IMR-90 (cell line): ENCODE results near the gene OSBPL8. TPM values are rescaled to one million over a fixed set of nuclear protein-coding genes. Genes with fewer than 3 reads are reported as not detected.

ENCODE experiments used
- ATAC-seq: fragments of 200-7000 bp; cut with Tn5 transposase; 2 replicates; pipeline ENCODE4 v1.9.1; 2020; ENCODE audit warnings: low read depth, mild to moderate bottlenecking, moderate library complexity
- BruUV-seq: library from RNA; stranded (reverse); fragments of 400-500 nt; replicated peaks from 2 replicates; lab custom pipeline; 2021; lab: Mats Ljungman, UMichigan
- CTCF ChIA-PET: fragments of 300-600 bp; formaldehyde crosslinking; extraction: SDS; loops from one replicate; lab custom pipeline; 2021; ENCODE audit warnings: antibody characterized with exemption; lab: Yijun Ruan, JAX
- POLR2A ChIA-PET: fragments of 300-600 bp; sonication (Branson Sonifier 250); formaldehyde crosslinking; loops from one replicate; lab custom pipeline; 2022; ENCODE audit warnings: antibody characterized with exemption; ENCODE audit not compliant: unreplicated experiment; lab: Charles Lee
- DNase-seq: peaks from one replicate; pipeline ENCODE4 v3.0.0; 2013
- H2AFZ ChIP-seq: replicated peaks from 2 replicates; pipeline ENCODE3; 2013; ENCODE audit warnings: low read length, mild to moderate bottlenecking; ENCODE audit not compliant: poor library complexity
- H2AK5ac ChIP-seq: 2 replicates; pipeline ENCODE4 v1.6.1; 2013; ENCODE audit warnings: low read depth, low read length, inconsistent platforms
- H2AK9ac ChIP-seq: replicated peaks from 2 replicates; pipeline ENCODE3; 2013; ENCODE audit warnings: mild to moderate bottlenecking, low read depth, low read length, moderate library complexity; ENCODE audit not compliant: poor library complexity
- H2BK120ac ChIP-seq: 2 replicates; pipeline ENCODE4 v1.6.1; 2013; ENCODE audit warnings: low read depth, low read length, inconsistent platforms
- H2BK15ac ChIP-seq: 3 replicates; pipeline ENCODE4 v1.6.1; 2013; ENCODE audit warnings: low read depth, low read length, inconsistent platforms
- H2BK20ac ChIP-seq: 2 replicates; pipeline ENCODE4 v1.6.1; 2013; ENCODE audit warnings: low read depth, mild to moderate bottlenecking, inconsistent platforms, low read length, moderate library complexity
- H2BK5ac ChIP-seq: 2 replicates; pipeline ENCODE4 v1.6.1; 2013; ENCODE audit warnings: mild to moderate bottlenecking, low read depth, low read length, inconsistent platforms; ENCODE audit not compliant: poor library complexity, severe bottlenecking
- H3K14ac ChIP-seq: replicated peaks from 2 replicates; pipeline ENCODE4 v1.6.1; 2013; ENCODE audit warnings: low read depth, low read length, inconsistent platforms
- H3K18ac ChIP-seq: 2 replicates; pipeline ENCODE4 v1.6.1; 2013; ENCODE audit warnings: low read depth, low read length, control low read depth
- H3K23ac ChIP-seq: 2 replicates; pipeline ENCODE4 v1.6.1; 2013; ENCODE audit warnings: low read depth, low read length, inconsistent platforms
- H3K27ac ChIP-seq: 2 replicates; pipeline ENCODE4 v1.5.1; 2013; ENCODE audit warnings: mild to moderate bottlenecking, control low read depth, low read length; ENCODE audit not compliant: insufficient read depth
- H3K27me3 ChIP-seq: 2 replicates; pipeline ENCODE4 v1.6.1; 2013; ENCODE audit warnings: low read length; ENCODE audit not compliant: control insufficient read depth, insufficient read depth
- H3K36me3 ChIP-seq: 2 replicates; pipeline ENCODE4 v1.6.1; 2013; ENCODE audit warnings: low read length, mixed read lengths; ENCODE audit not compliant: control insufficient read depth, insufficient read depth
- H3K4ac ChIP-seq: 2 replicates; pipeline ENCODE4 v1.6.1; 2013; ENCODE audit warnings: low read depth, low read length, inconsistent platforms
- H3K4me1 ChIP-seq: 2 replicates; pipeline ENCODE4 v1.6.1; 2013; ENCODE audit warnings: low read length, mixed read lengths; ENCODE audit not compliant: control insufficient read depth, insufficient read depth
- H3K4me2 ChIP-seq: 2 replicates; pipeline ENCODE4 v1.6.1; 2013; ENCODE audit warnings: low read depth, mild to moderate bottlenecking, control low read depth, low read length, moderate library complexity
- H3K4me3 ChIP-seq: 2 replicates; pipeline ENCODE4 v1.5.1; 2013; ENCODE audit warnings: low read depth, mild to moderate bottlenecking, control low read depth, low read length, moderate library complexity; ENCODE audit not compliant: insufficient read depth
- H3K56ac ChIP-seq: 2 replicates; pipeline ENCODE4 v1.6.1; 2013; ENCODE audit warnings: low read length, inconsistent platforms; ENCODE audit not compliant: insufficient read depth; ENCODE audit errors: extremely low read depth
- H3K79me1 ChIP-seq, 2 experiments: 2 replicates each; pipeline ENCODE4 v1.6.1; 2013; ENCODE audit warnings: low read length in 2 of 2, inconsistent platforms in 1 of 2, low read depth in 1 of 2
- H3K9ac ChIP-seq: 2 replicates; pipeline ENCODE4 v1.6.1; 2013; ENCODE audit warnings: low read depth, low read length, control low read depth
- H3K9me1 ChIP-seq: 2 replicates; pipeline ENCODE4 v1.6.1; 2013; ENCODE audit warnings: low read length, inconsistent platforms; ENCODE audit not compliant: insufficient read depth
- H3K9me3 ChIP-seq: 2 replicates; pipeline ENCODE4 v1.6.1; 2013; ENCODE audit warnings: low read length; ENCODE audit not compliant: control insufficient read depth, insufficient read depth
- H4K20me1 ChIP-seq: 2 replicates; pipeline ENCODE4 v1.6.1; 2013; ENCODE audit warnings: low read length, inconsistent platforms; ENCODE audit not compliant: insufficient read depth
- H4K5ac ChIP-seq: 2 replicates; pipeline ENCODE4 v1.6.1; 2013; ENCODE audit warnings: mild to moderate bottlenecking, low read depth, low read length, control low read depth
- H4K8ac ChIP-seq, 2 experiments: 2 replicates each; pipeline ENCODE4 v1.6.1; 2013; ENCODE audit warnings: low read depth in 2 of 2, low read length in 2 of 2, control low read depth in 1 of 2, inconsistent platforms in 1 of 2
- H4K91ac ChIP-seq: 2 replicates; pipeline ENCODE4 v1.6.1; 2013; ENCODE audit warnings: low read depth, low read length, inconsistent platforms; ENCODE audit not compliant: insufficient read depth
- BHLHE40 ChIP-seq: fragments of 150-350 bp; IDR thresholded peaks from 2 replicates; pipeline ENCODE4 v1.6.1; 2016; ENCODE audit warnings: mild to moderate bottlenecking, low read depth, low read length
- CEBPB ChIP-seq: IDR thresholded peaks from 2 replicates; pipeline ENCODE4 v1.6.1; 2012; ENCODE audit warnings: low read depth, low read length, improper control_type of control experiment
- CHD1 ChIP-seq: IDR thresholded peaks from 2 replicates; pipeline ENCODE4 v1.6.1; 2012; ENCODE audit warnings: low read depth, low read length, improper control_type of control experiment
- CTCF ChIP-seq: conservative IDR thresholded peaks from 2 replicates; pipeline ENCODE4 v1.5.1; 2012; ENCODE audit warnings: mild to moderate bottlenecking, low read depth, low read length, improper control_type of control experiment
- ELK1 ChIP-seq: fragments of 150-350 bp; IDR thresholded peaks from 2 replicates; pipeline ENCODE4 v1.6.1; 2016; ENCODE audit warnings: low read depth, mild to moderate bottlenecking, low read length, moderate library complexity, borderline replicate concordance
- FOS ChIP-seq: fragments of 150-350 bp; IDR thresholded peaks from 2 replicates; pipeline ENCODE4 v1.6.1; 2016; ENCODE audit warnings: low read depth, low read length
- MAFK ChIP-seq: IDR thresholded peaks from 2 replicates; pipeline ENCODE4 v1.6.1; 2012; ENCODE audit warnings: low read depth, low read length, improper control_type of control experiment
- MAZ ChIP-seq: IDR thresholded peaks from 2 replicates; pipeline ENCODE4 v1.6.1; 2012; ENCODE audit warnings: low read depth, mild to moderate bottlenecking, low read length, improper control_type of control experiment, moderate library complexity, borderline replicate concordance
- MXI1 ChIP-seq: IDR thresholded peaks from 2 replicates; pipeline ENCODE4 v1.6.1; 2012; ENCODE audit warnings: low read depth, mild to moderate bottlenecking, low read length, moderate library complexity, borderline replicate concordance
- NFE2L2 ChIP-seq: fragments of 150-350 bp; IDR thresholded peaks from 2 replicates; pipeline ENCODE4 v1.6.1; 2016; ENCODE audit warnings: low read depth, mild to moderate bottlenecking, low read length
- POLR2A ChIP-seq: IDR thresholded peaks from 2 replicates; pipeline ENCODE4 v1.6.1; 2012; ENCODE audit warnings: mild to moderate bottlenecking, low read depth, low read length
- RAD21 ChIP-seq: IDR thresholded peaks from 2 replicates; pipeline ENCODE4 v1.6.1; 2012; ENCODE audit warnings: low read length, improper control_type of control experiment
- RCOR1 ChIP-seq: IDR thresholded peaks from 2 replicates; pipeline ENCODE4 v1.6.1; 2012; ENCODE audit warnings: mild to moderate bottlenecking, low read length, improper control_type of control experiment; ENCODE audit not compliant: insufficient replicate concordance
- RFX5 ChIP-seq: IDR thresholded peaks from 2 replicates; pipeline ENCODE4 v1.8.0; 2012; ENCODE audit warnings: low read depth, mild to moderate bottlenecking, low read length, moderate library complexity
- SMC3 ChIP-seq: fragments of 150-350 bp; IDR thresholded peaks from 2 replicates; pipeline ENCODE4 v1.6.1; 2016; ENCODE audit warnings: low read depth, mild to moderate bottlenecking, antibody characterized with exemption, low read length, moderate library complexity
- USF2 ChIP-seq: fragments of 150-350 bp; IDR thresholded peaks from 2 replicates; pipeline ENCODE4 v1.6.1; 2017; ENCODE audit warnings: mild to moderate bottlenecking, antibody characterized with exemption, low read length, low read depth
- dilution Hi-C: fragments of 300-500 bp; cut with HindIII; formaldehyde crosslinking; loops from one replicate; pipeline ENCODE4 v1.14.3; 2018; ENCODE audit warnings: low sequenced_read_pairs; ENCODE audit not compliant: unreplicated experiment
- in situ Hi-C: fragments of 300-500 bp; cut with MboI; formaldehyde crosslinking; loops from 3 replicates; pipeline ENCODE4 v1.14.3; 2019; ENCODE audit warnings: low sequenced_read_pairs, inconsistent platforms, mixed read lengths
- intact Hi-C: fragments of 100-400 bp; cut with micrococcal nuclease; formaldehyde crosslinking; loops from 2 replicates; pipeline ENCODE4 v1.10.0; 2022
- polyA plus RNA-seq, 3 experiments: library from polyadenylated mRNA; depleted of rRNA; stranded (reverse); fragments of >200 nt; gene quantifications; 2 replicates each; pipeline ENCODE4 v1.2.3, GENCODE V29; 2012; ENCODE audit warnings: low replicate concordance in 1 of 3
- total RNA-seq: library from RNA; depleted of rRNA; stranded (reverse); fragments of >200 nt; gene quantifications from 2 replicates; pipeline ENCODE4 v1.2.3, GENCODE V29; 2012

The OSBPL8 gene
- total and polyA plus RNA-seq, 2 of the 4 experiments (the other 2 are of a cell fraction), result 17.8 to 24.2 TPM

GRCh38 chr12:76460807-76461206 is 98.8 kb downstream of the OSBPL8 start:
- Histone ChIP-seq H3K4ac (no peak overlapping the region), H2AFZ (no peak overlapping the region), H3K4me3 (no peak overlapping the region), H4K8ac (no peak overlapping the region), H2AK9ac (no peak overlapping the region), H2BK120ac (no peak overlapping the region), H3K4me2 (no peak overlapping the region), H3K4me1 (peaks cover 9% of the 10 kb centered on the region), H3K27ac (no peak overlapping the region), H3K9me3 (no peaks in the 10 kb centered on the region), H3K9me1 (peaks cover 2% of the 10 kb centered on the region; the same call in 1 of the 2 replicates), H4K5ac (no peak overlapping the region), H3K36me3 (0 out of 2 replicates have a peak, but pooled peaks cover 2% of the 10 kb centered on the region), H4K20me1 (peaks cover 2% of the 10 kb centered on the region; the same call in 1 of the 2 replicates), H3K14ac (no peak overlapping the region), H3K9ac (no peak overlapping the region), H3K18ac (no peak overlapping the region), H3K23ac (peak overlapping the region; percentile 42; the same call in 1 of the 2 replicates), H2BK20ac (no peak overlapping the region), H3K27me3 (no peaks in the 10 kb centered on the region), H3K56ac (no peak overlapping the region), H2BK5ac (no peak overlapping the region), H2BK15ac (no peak overlapping the region), H2AK5ac (no peak overlapping the region), H3K79me1 (peaks cover 22 to 51% of the 10 kb centered on the region in 2 experiments), H4K91ac (no peak overlapping the region)
- DNase-seq (no peak), ATAC-seq (no peak)
- intact Hi-C loops (no loop called here), in situ Hi-C loops (loop anchor here (25.0 kb wide), 2 partner anchors 399 to 924 kb away; no protein-coding TSS in a partner anchor), dilution Hi-C loops (no loop called here)
- BruUV-seq, result no TSS peak
- no peak for TF ChIP-seq BHLHE40
- TF ChIP-seq RCOR1, result no peak
- TF ChIP-seq MAFK, result no peak
- TF ChIP-seq RAD21, result no peak
- no peak for TF ChIP-seq CTCF
- TF ChIP-seq CHD1, result no peak
- TF ChIP-seq POLR2A, result no peak
- TF ChIP-seq NFE2L2, result no peak
- no peak for TF ChIP-seq MXI1
- no peak for TF ChIP-seq FOS
- TF ChIP-seq ELK1, result no peak
- no peak for TF ChIP-seq MAZ
- TF ChIP-seq RFX5, result no peak
- TF ChIP-seq SMC3, result no peak
- no peak for TF ChIP-seq USF2
- TF ChIP-seq CEBPB, result no peak
- CTCF ChIA-PET, result no interaction called here
- POLR2A ChIA-PET, result interaction anchor here (0.7 kb wide), 1 partner anchor 395 kb away, joined by 3 read pairs; no protein-coding TSS in a partner anchor
